HG02973 (cell line): ENCODE results near the gene R3HDM2.
A peak's percentile ranks its signal among the peaks of the same experiment; 100 is the strongest.

Experiments
- ATAC-seq: cut with Tn5 transposase; IDR thresholded peaks from one replicate; pipeline ENCODE4 v1.9.1; 2021; ENCODE audit warnings: moderate library complexity; ENCODE audit not compliant: unreplicated experiment

R3HDM2 gene

GRCh38 chr12:57467212-57467874 is 36.5 kb upstream of the R3HDM2 start:
- no peak for ATAC-seq

- ATAC-seq: no peak
These were observed 35.1 kb upstream of the R3HDM2 start for GRCh38 chr12:57465747-57466505.

GRCh38 chr12:57465030-57465746 is 34.3 kb upstream of the R3HDM2 start:
- no peak for ATAC-seq

GRCh38 chr12:57464569-57464968 is 33.7 kb upstream of the R3HDM2 start:
- no peak for ATAC-seq

DNA sequence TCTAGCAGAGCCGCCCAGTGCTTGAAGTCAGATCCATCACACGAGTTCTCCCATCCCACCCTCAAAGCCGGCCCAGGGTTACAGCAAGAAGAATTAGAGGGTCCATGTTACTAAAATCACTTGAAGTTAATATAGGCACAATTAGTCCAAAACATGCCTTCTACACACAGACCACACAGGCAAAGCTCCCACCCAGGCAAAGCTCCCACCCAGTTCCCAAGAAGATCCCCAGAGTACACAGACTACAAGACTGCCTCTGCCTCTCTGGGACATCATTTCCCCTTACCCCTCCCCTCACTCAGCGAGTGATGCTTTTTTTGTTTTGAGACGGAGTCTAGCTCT is 32.0 kb upstream of the R3HDM2 start:
- no peak for ATAC-seq

DNA sequence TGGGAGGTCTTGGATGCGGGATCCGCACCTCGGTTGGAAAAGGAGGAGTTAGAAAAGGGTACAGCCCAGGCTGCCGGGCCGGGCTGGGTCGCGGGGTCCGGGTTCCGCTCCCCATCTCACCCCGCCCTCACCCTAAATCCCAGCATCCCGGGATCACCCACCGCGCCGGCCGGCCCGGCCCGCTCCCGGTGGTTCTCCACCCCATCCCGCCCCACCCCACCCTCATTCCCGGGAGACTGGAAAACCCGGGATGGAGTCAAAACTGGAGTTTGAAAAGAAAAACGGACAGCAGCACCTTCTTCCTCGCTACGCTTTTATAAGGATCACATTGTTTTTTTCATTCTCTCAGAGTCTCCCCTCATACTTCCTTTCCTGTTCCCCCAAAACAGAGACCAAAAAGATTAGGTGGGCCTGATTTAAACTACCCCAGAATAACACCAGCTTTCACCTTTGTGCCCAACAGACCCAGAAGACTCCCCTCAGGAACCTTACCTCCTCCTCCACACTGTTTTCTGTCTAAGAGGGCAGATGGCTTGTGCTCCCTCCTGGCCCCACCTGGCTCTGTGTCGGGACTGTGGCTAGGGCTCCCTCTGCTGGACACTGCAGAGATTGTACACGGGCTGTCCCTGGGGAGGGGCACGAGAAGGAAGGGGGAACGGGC is 31.5 kb upstream of the R3HDM2 start:
- peak; percentile 61 for ATAC-seq

DNA sequence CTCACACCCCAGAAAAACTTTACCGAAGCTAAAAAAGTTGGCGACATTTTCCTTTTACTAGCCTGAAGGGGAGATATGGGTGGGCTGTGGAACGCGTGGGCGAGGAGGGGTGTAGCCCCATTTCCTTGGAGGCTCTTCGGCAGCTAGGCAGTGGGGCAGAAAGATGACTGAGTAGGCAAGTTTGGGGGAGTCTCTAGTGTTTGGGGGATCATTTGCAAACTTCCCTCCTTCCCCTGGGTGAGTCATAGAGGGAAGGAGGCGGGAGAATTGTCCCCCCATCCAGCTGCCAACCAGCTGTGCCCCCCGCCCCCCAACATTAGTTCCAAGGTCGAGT is 31.0 kb upstream of the R3HDM2 start:
- ATAC-seq: no peak

- no peak for ATAC-seq
These were observed 30.6 kb upstream of the R3HDM2 start for GRCh38 chr12:57461276-57461916.

GRCh38 chr12:57460841-57461275 is 30.0 kb upstream of the R3HDM2 start:
- no peak for ATAC-seq

GRCh38 chr12:57460468-57460784 is 29.6 kb upstream of the R3HDM2 start:
- ATAC-seq: no peak

DNA sequence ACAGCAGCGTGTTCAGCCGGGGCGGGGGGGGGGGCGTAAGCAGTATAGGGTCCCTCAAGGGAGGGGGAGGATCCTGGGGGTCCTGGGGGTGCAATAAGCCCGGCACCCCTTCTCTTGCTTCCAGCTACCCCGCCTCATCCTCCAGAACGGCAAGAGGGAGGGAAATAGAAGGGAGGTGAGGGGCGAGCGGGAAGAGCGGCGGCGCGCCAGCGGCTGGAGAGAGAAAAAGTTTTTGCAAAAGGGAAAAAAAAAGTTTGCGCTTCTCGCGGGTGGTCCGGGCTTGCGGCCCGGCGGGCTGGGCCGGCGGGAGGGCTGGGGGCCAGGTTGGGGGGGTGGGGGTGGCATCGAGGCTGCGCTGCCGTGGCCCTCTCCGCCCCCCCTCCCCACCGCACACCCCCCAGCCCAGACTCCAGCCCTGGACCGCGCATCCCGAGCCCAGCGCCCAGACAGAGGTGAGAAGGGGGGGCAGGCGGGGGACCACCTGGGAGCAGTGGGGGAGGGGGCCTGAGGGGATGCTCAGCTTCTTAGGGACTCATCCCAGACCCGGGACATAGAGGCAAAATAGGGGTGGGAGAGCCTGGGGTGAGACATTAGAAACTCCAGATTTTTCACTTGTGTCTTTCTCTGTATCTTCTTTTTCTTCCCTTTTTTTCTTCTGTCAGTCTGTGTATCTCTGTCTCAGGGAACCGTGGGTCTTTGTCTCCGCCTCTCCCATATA is 29.1 kb upstream of the R3HDM2 start, which contains the start of gene GLI1:
TSS of gene GLI1 (plus strand) at position 36 of the 718 bp plus-strand sequence. CDS start 3,907 bp downstream, outside the sequence.
- ATAC-seq: no peak

GRCh38 chr12:57459055-57459749 is 28.4 kb upstream of the R3HDM2 start:
- ATAC-seq: peak; percentile 55

DNA sequence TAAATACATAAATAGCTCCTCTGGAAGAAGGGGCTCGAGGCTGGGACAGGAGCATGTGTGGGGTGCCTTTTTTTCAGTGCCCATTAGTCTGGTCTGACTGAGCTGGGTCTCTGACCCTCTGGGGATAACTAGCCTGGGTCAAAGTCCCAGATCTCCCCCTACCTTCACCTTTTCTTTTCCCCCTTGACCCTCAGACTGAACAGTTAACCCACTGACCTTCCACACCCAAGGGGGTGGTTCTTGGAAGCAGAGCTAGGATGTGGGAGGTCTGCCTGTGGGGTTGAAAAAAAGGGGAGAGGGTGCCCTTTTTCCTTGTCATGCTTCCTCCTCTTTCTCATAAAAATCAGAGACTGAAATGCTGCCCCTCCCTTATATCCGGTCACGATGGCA is 27.8 kb upstream of the R3HDM2 start:
- no peak for ATAC-seq

- no peak for ATAC-seq
These were observed 26.1 kb upstream of the R3HDM2 start for GRCh38 chr12:57456737-57457490.

DNA sequence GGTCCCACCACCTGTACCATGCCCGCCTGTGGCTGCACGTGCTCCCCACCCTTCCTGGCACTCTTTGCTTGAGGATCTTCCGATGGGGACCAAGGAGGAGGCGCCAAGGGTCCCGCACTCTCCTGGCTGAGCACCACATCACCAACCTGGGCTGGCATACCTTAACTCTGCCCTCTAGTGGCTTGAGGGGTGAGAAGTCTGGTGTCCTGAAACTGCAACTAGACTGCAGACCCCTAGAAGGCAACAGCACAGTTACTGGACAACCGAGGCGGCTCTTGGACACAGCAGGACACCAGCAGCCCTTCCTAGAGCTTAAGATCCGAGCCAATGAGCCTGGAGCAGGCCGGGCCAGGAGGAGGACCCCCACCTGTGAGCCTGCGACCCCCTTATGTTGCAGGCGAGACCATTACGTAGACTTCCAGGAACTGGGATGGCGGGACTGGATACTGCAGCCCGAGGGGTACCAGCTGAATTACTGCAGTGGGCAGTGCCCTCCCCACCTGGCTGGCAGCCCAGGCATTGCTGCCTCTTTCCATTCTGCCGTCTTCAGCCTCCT is 25.4 kb upstream of the R3HDM2 start:
- ATAC-seq: peak; percentile 34

- no peak for ATAC-seq
These were observed 24.7 kb upstream of the R3HDM2 start for GRCh38 chr12:57455374-57456144.

GRCh38 chr12:57454566-57455373 is 23.9 kb upstream of the R3HDM2 start, which contains the start of gene INHBE:
Gene INHBE (plus strand): TSS chr12:57455307. CDS start chr12:57455537, 230 bp downstream.
- no peak for ATAC-seq
